Astrocyte (in vitro differentiated cells and primary cell): ENCODE data around the gene CKS1B. TPM values are rescaled to one million over a fixed set of nuclear protein-coding genes. Genes with fewer than 3 reads are reported as not detected.
A peak's percentile ranks its signal among the peaks of the same experiment; 100 is the strongest.

ENCODE experiments used
- DNase-seq: peaks from one replicate; pipeline ENCODE4 v3.0.0-alpha.2; 2010; ENCODE audit warnings: low read depth
- FAIRE-seq: peaks from 2 replicates; lab custom pipeline; 2011; peaks lifted over from hg19 to GRCh38; lab: Jason Lieb, UNC
- H2AFZ ChIP-seq: 2 replicates; pipeline ENCODE4 v1.6.0; 2012; ENCODE audit warnings: low read depth, low read length, inconsistent platforms
- H3K27ac ChIP-seq: 2 replicates; pipeline ENCODE4 v1.5.1; 2011; ENCODE audit warnings: low read depth, low read length, inconsistent platforms
- H3K27me3 ChIP-seq: 2 replicates; pipeline ENCODE4 v1.6.0; 2011; ENCODE audit warnings: low read length, inconsistent platforms; ENCODE audit not compliant: insufficient read depth
- H3K36me3 ChIP-seq: 2 replicates; pipeline ENCODE4 v1.5.1; 2011; ENCODE audit warnings: low read length, inconsistent platforms; ENCODE audit not compliant: insufficient read depth
- H3K4me1 ChIP-seq: 2 replicates; pipeline ENCODE4 v1.5.1; 2011; ENCODE audit warnings: low read length, inconsistent platforms; ENCODE audit not compliant: insufficient read depth
- H3K4me2 ChIP-seq: 2 replicates; pipeline ENCODE4 v1.6.0; 2012; ENCODE audit warnings: low read length, inconsistent platforms
- H3K4me3 ChIP-seq: 2 replicates; pipeline ENCODE4 v1.5.1; 2011; ENCODE audit warnings: low read depth, mild to moderate bottlenecking, low read length, inconsistent platforms; ENCODE audit not compliant: insufficient read depth
- H3K79me2 ChIP-seq: 2 replicates; pipeline ENCODE4 v1.6.0; 2012; ENCODE audit warnings: mild to moderate bottlenecking, low read length, inconsistent platforms; ENCODE audit not compliant: insufficient read depth
- H3K9ac ChIP-seq: 2 replicates; pipeline ENCODE4 v1.6.0; 2012; ENCODE audit warnings: mild to moderate bottlenecking, low read length, inconsistent platforms
- H3K9me3 ChIP-seq: 2 replicates; pipeline ENCODE4 v1.5.1; 2012; ENCODE audit warnings: low read depth, mild to moderate bottlenecking, low read length, inconsistent platforms; ENCODE audit not compliant: insufficient read depth
- H4K20me1 ChIP-seq: 2 replicates; pipeline ENCODE4 v1.6.0; 2012; ENCODE audit warnings: low read length, inconsistent platforms; ENCODE audit not compliant: insufficient read depth
- H3K27ac Mint-ChIP-seq: one replicate; pipeline ENCODE4 v1.8.0; 2021; ENCODE audit warnings: mild to moderate bottlenecking, mixed read lengths; ENCODE audit not compliant: unreplicated experiment
- H3K27me3 Mint-ChIP-seq: one replicate; pipeline ENCODE4 v1.8.0; 2021; ENCODE audit warnings: low read depth, mixed read lengths; ENCODE audit not compliant: unreplicated experiment
- H3K36me3 Mint-ChIP-seq: one replicate; pipeline ENCODE4 v1.8.0; 2021; ENCODE audit warnings: low read depth, mixed read lengths; ENCODE audit not compliant: unreplicated experiment
- H3K4me1 Mint-ChIP-seq: one replicate; pipeline ENCODE4 v1.8.0; 2021; ENCODE audit warnings: low read depth, mixed read lengths; ENCODE audit not compliant: unreplicated experiment
- H3K4me3 Mint-ChIP-seq: one replicate; pipeline ENCODE4 v1.8.0; 2021; ENCODE audit warnings: mild to moderate bottlenecking, moderate library complexity, mixed read lengths; ENCODE audit not compliant: unreplicated experiment
- H3K9me3 Mint-ChIP-seq: one replicate; pipeline ENCODE4 v1.8.0; 2021; ENCODE audit warnings: mild to moderate bottlenecking, mixed read lengths; ENCODE audit not compliant: unreplicated experiment
- EZH2 ChIP-seq: IDR thresholded peaks from 2 replicates; pipeline ENCODE4 v1.6.1; 2012; ENCODE audit warnings: mild to moderate bottlenecking, low read length, inconsistent platforms; ENCODE audit not compliant: insufficient read depth
- total RNA-seq: library from RNA; stranded (reverse); gene quantifications from 2 replicates; pipeline ENCODE4 v1.2.1, GENCODE V29; 2021
- TF ChIP-seq, protein P1 (sequence below): IDR thresholded peaks from 2 replicates; pipeline ENCODE4 v1.5.1; 2011; ENCODE audit warnings: low read depth, mild to moderate bottlenecking, inconsistent platforms, low read length, moderate library complexity; ENCODE audit not compliant: insufficient read depth

Gene CKS1B
- total RNA-seq, 1 donor from 2014 or later, result 37.9 TPM

- FAIRE-seq, result no peak
- Mint-ChIP-seq H3K27ac (peak overlapping the region; percentile 99), H3K9me3 (no peaks in the 10 kb centered on the region), H3K27me3 (no peaks in the 10 kb centered on the region), H3K4me1 (peaks cover 28% of the 10 kb centered on the region), H3K4me3 (peak overlapping the region; percentile 98), H3K36me3 (peaks cover 2% of the 10 kb centered on the region)
- peak overlapping the region; percentile 89 for H3K4me2 ChIP-seq
- peak overlapping the region; percentile 100 for H3K27ac ChIP-seq
- H2AFZ ChIP-seq, result peak overlapping the region; percentile 99
- peak overlapping the region; percentile 77 for H3K4me3 ChIP-seq
- peak overlapping the region; percentile 97 for H3K9ac ChIP-seq
- H3K4me1 ChIP-seq, result peaks cover 18% of the 10 kb centered on the region
- H3K9me3 ChIP-seq, result no peaks in the 10 kb centered on the region
- DNase-seq, result no peak
- TF ChIP-seq, protein P1, sequence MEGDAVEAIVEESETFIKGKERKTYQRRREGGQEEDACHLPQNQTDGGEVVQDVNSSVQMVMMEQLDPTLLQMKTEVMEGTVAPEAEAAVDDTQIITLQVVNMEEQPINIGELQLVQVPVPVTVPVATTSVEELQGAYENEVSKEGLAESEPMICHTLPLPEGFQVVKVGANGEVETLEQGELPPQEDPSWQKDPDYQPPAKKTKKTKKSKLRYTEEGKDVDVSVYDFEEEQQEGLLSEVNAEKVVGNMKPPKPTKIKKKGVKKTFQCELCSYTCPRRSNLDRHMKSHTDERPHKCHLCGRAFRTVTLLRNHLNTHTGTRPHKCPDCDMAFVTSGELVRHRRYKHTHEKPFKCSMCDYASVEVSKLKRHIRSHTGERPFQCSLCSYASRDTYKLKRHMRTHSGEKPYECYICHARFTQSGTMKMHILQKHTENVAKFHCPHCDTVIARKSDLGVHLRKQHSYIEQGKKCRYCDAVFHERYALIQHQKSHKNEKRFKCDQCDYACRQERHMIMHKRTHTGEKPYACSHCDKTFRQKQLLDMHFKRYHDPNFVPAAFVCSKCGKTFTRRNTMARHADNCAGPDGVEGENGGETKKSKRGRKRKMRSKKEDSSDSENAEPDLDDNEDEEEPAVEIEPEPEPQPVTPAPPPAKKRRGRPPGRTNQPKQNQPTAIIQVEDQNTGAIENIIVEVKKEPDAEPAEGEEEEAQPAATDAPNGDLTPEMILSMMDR, result no peak
- TF ChIP-seq EZH2, result no peak
- H3K27me3 ChIP-seq, result no peaks in the 10 kb centered on the region
- H3K36me3 ChIP-seq, result no peaks in the 10 kb centered on the region
- H3K79me2 ChIP-seq, result peaks cover 4% of the 10 kb centered on the region
- no peaks in the 10 kb centered on the region for H4K20me1 ChIP-seq
These were observed 36.5 kb upstream of the CKS1B start for GRCh38 chr1:154937988-154938386.

DNA sequence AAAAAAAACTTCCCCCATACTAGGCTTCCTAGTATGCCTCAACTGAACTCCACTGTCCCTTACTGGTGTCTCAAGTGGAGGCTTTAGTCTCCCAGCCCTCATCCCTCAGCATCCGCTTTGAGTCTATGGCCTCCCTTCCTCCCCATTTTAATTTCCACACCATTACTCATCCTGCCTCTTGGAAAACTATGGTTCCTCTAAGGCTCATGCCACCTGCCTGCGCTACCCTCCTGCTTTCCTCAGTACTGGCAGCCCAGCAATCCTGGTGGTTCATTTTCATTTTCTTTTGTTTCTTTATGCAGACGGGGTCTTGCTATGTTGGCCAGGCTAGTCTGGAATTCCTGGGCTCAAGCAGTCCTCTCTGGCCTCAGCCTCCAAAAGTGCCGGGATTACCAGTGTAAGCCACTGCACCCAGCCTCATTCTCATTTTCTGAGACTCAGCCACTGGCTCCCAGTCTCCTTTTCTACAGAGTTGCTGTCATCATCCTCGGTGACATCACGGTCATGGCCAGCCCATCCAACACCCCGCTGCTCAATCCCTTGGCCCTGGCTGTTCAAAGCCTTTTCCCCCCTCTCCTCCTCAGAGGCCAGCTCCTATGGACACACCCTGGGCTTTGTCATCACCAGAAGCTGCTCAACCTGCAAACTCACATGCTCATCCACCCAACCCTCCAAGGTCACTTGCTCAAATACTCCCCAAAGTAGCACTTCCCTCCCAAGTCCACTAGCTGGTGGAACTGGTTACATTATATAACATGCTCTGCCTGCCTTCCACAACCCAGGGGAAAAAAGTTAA lies 35.7 kb upstream of the CKS1B start:
- H3K9me3 ChIP-seq, result no peaks in the 10 kb centered on the region
- H3K9me3 Mint-ChIP-seq, result no peaks in the 10 kb centered on the region
- peaks cover 4% of the 10 kb centered on the region for H3K79me2 ChIP-seq
- TF ChIP-seq, protein P1, result no peak
- TF ChIP-seq EZH2, result no peak
- peaks cover 32% of the 10 kb centered on the region for H3K4me1 Mint-ChIP-seq
- H3K9ac ChIP-seq, result no peak overlapping the region
- peaks cover 5% of the 10 kb centered on the region for H3K36me3 Mint-ChIP-seq
- H3K4me1 ChIP-seq, result peaks cover 18% of the 10 kb centered on the region
- no peak overlapping the region for H3K4me3 ChIP-seq
- FAIRE-seq (no peak), DNase-seq (no peak)
- H3K27me3 Mint-ChIP-seq, result no peaks in the 10 kb centered on the region
- no peak overlapping the region for H2AFZ ChIP-seq
- H3K36me3 ChIP-seq, result no peaks in the 10 kb centered on the region
- no peaks in the 10 kb centered on the region for H4K20me1 ChIP-seq
- H3K4me3 Mint-ChIP-seq, result peak overlapping the region; percentile 75
- H3K27ac Mint-ChIP-seq, result peak overlapping the region; percentile 27
- no peak overlapping the region for H3K4me2 ChIP-seq
- no peak overlapping the region for H3K27ac ChIP-seq
- H3K27me3 ChIP-seq, result no peaks in the 10 kb centered on the region

DNA sequence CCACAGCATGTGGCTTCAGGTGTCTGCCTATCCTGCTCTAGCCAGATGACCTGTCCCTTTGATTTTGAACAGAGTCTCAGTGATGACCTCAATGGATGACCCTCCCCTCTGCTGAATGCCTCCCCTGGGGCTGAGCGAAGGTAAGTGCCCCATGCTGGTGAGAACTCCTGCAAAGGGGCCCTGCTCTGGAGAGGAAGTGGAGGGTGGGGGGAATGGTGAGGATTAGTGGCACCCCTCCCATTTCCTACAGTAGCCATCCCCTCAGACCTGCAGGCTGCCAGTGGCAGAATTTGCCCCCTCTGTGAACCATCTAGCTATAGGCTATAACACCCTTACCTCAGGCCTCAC lies 34.3 kb upstream of the CKS1B start:
- no peak overlapping the region for H2AFZ ChIP-seq
- peaks cover 18% of the 10 kb centered on the region for H3K4me1 ChIP-seq
- H3K4me2 ChIP-seq, result no peak overlapping the region
- TF ChIP-seq, protein P1, result no peak
- TF ChIP-seq EZH2, result no peak
- Mint-ChIP-seq H3K4me1 (peaks cover 34% of the 10 kb centered on the region), H3K36me3 (peaks cover 3% of the 10 kb centered on the region), H3K27me3 (no peaks in the 10 kb centered on the region), H3K27ac (peak overlapping the region; percentile 47), H3K9me3 (no peaks in the 10 kb centered on the region), H3K4me3 (no peak overlapping the region)
- no peak for FAIRE-seq
- no peaks in the 10 kb centered on the region for H3K9me3 ChIP-seq
- no peaks in the 10 kb centered on the region for H3K27me3 ChIP-seq
- no peak overlapping the region for H3K27ac ChIP-seq
- H3K4me3 ChIP-seq, result no peak overlapping the region
- no peak overlapping the region for H3K9ac ChIP-seq
- H3K36me3 ChIP-seq, result no peaks in the 10 kb centered on the region
- H3K79me2 ChIP-seq, result peaks cover 4% of the 10 kb centered on the region
- H4K20me1 ChIP-seq, result peaks cover 5% of the 10 kb centered on the region
- no peak for DNase-seq
